SU-DHL-6 (cell line): ENCODE results near the gene TNNI3K.

Experiments used
- EZH2phosphoT487 ChIP-seq: fragments of 200-600 bp; sonication (generic), shearing (Covaris generic); conservative IDR thresholded peaks from 2 replicates; pipeline ENCODE4 v1.6.1; 2018; ENCODE audit warnings: mild to moderate bottlenecking, antibody characterized with exemption, low read length, moderate library complexity, mixed read lengths
- TF ChIP-seq, protein P1 (sequence below): fragments of 200-600 bp; sonication (generic); IDR thresholded peaks from one replicate; pipeline ENCODE4 v1.5.1; 2017; ENCODE audit warnings: antibody characterized with exemption, mild to moderate bottlenecking, low read length, moderate library complexity; ENCODE audit not compliant: insufficient read depth, poor library complexity, severe bottlenecking

DNA sequence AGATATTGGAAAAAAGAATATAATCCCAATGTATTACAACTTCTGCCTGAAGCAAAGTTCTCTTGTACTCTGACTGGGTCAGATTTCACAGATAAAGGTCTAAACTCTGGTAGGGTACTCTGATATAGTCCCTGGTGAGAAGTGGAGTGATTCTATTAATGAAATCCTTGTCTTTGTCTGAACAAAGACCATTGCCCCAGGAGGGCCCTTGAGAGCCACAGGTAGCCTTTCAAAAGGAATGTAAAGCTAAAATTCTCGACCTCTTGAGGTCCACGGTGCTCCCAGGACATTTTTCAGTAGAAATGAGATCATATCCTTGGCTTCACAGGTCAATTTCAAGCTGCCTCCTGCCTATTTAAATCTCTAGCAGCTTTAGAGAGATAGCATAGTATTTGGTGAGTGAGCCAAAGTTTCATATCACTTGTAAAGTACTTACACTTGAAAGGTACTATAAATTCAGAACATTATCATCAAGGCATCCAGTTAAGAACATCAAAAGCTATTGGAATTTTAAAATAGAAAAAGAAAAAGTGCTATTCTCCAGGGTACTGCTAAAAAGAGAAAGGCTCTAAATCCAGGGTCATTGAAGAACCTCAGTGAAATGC lies 10.1 kb downstream of the TNNI3K start:
- TF ChIP-seq, protein P1, sequence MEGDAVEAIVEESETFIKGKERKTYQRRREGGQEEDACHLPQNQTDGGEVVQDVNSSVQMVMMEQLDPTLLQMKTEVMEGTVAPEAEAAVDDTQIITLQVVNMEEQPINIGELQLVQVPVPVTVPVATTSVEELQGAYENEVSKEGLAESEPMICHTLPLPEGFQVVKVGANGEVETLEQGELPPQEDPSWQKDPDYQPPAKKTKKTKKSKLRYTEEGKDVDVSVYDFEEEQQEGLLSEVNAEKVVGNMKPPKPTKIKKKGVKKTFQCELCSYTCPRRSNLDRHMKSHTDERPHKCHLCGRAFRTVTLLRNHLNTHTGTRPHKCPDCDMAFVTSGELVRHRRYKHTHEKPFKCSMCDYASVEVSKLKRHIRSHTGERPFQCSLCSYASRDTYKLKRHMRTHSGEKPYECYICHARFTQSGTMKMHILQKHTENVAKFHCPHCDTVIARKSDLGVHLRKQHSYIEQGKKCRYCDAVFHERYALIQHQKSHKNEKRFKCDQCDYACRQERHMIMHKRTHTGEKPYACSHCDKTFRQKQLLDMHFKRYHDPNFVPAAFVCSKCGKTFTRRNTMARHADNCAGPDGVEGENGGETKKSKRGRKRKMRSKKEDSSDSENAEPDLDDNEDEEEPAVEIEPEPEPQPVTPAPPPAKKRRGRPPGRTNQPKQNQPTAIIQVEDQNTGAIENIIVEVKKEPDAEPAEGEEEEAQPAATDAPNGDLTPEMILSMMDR = no peak
- no peak for TF ChIP-seq EZH2phosphoT487
